Pancreas (tissue), 10 donors: ENCODE results near the gene DLG2. TPM values are rescaled to one million over a fixed set of nuclear protein-coding genes. Genes with fewer than 3 reads are reported as not detected.

ENCODE experiments used
- ATAC-seq, 4 donors: fragments of 200-7000 bp; cut with Tn5 transposase; one replicate each; pipeline versions ENCODE4 v1.8.0 to v1.9.1; 2020; ENCODE audit warnings: mild to moderate bottlenecking in 4 of 4, moderate library complexity in 4 of 4
- DNase-seq, 6 donors: peaks; one replicate each; pipeline ENCODE4 v3.0.0-alpha.2; 2020
- FAIRE-seq: peaks from 2 replicates; lab custom pipeline; 2012; peaks lifted over from hg19 to GRCh38; lab: Jason Lieb, UNC
- H3K27ac ChIP-seq, 4 donors: fragments of 200-600 bp; sonication (generic); 1 replicate in 3 of 4; 2 replicates in 1 of 4; pipeline versions ENCODE4 v1.5.0 to v1.8.0; 2020
- H3K27me3 ChIP-seq, 4 donors: fragments of 200-600 bp; one replicate each; pipeline ENCODE4 v1.8.0; 2021
- H3K36me3 ChIP-seq, 3 donors: fragments of 200-600 bp; sonication (generic) in 1 of 3; one replicate each; pipeline versions ENCODE4 v1.5.0 to v1.8.0; 2020 to 2021
- H3K4me1 ChIP-seq, 3 donors: fragments of 200-600 bp; one replicate each; pipeline ENCODE4 v1.8.0; 2021
- H3K4me3 ChIP-seq, 4 donors: fragments of 200-600 bp; sonication (generic) in 2 of 4; one replicate each; pipeline versions ENCODE4 v1.5.0 to v1.8.0; 2020 to 2021
- H3K9me3 ChIP-seq, 4 donors: fragments of 200-600 bp; one replicate each; pipeline ENCODE4 v1.8.0; 2021
- CTCF ChIP-seq, 4 donors: fragments of 200-600 bp; sonication (generic) in 3 of 4; IDR thresholded peaks; one replicate each; pipeline versions ENCODE4 v1.5.0 to v1.8.0; 2021; ENCODE audit warnings: antibody characterized with exemption in 4 of 4
- WGBS, 2 donors: extraction: QIAGEN DNeasy Blood & Tissue Kit; methylation state at CpG; one replicate each; pipeline ENCODE4 v1.1.7; 2013; 5-methylcytosine and 5-hydroxymethylcytosine counted together
- intact Hi-C, 3 donors: fragments of 100-400 bp; cut with DNase I; formaldehyde crosslinking; loops; one replicate each; pipeline versions ENCODE4 v1.11.1 to v1.14.2; 2022
- polyA plus RNA-seq, 2 donors: library from polyadenylated mRNA; stranded (reverse); fragments of 200-250 nt; gene quantifications; one replicate each; pipeline ENCODE4 v1.2.3, GENCODE V29; 2013
- total RNA-seq, 6 donors: library from RNA; stranded (reverse); fragmentation: NEBNext Ultra II Directional in 4 of 6; extraction: Animal tissue kit (Norgen Biotek cat#: 25700) in 4 of 6; gene quantifications; one replicate each; pipeline versions ENCODE4 v1.2.1 to v1.2.4, GENCODE V29; 2021 to 2023
- donor health status: healthy with polysubstance abuse.
- donor health status: DM: no; HTN: no; CAD: no; lungs with moderate emphysema.
- donor health status: DM: no; HTN: no; CAD: no.
- donor health status: control.
- donor health status: control.
- donor health status: Bipolar disorder and iron deficiency.
- donor health status: DM: yes; HTN: yes; CAD: no.
- donor health status: DM: no; HTN: no; CAD: no.
- donor health status: DM: no; HTN: no; CAD: no.
- donor health status: DM: yes; HTN: yes; CAD: no.

Gene DLG2
- total and polyA plus RNA-seq, 8 donors: 1.2 to 5.4 (median 3.6) TPM

- ATAC-seq (no peak), DNase-seq (peak in 1 of 6 donors; percentile 20), FAIRE-seq (no peak)
- no peak for TF ChIP-seq CTCF (IDR thresholded peaks at IDR 0.05)
- no peaks in the 10 kb centered on the region for H3K36me3 ChIP-seq
- WGBS, 2 donors: 100% methylated on average over 1 of the region's 1 CpG
- no peaks in the 10 kb centered on the region for H3K4me1 ChIP-seq
- no peak overlapping the region for H3K27ac ChIP-seq
- H3K4me3 ChIP-seq: no peak overlapping the region
- H3K27me3 ChIP-seq: no peaks in the 10 kb centered on the region
- intact Hi-C loops: no loop called here
- H3K9me3 ChIP-seq: no peaks in the 10 kb centered on the region
Observed at GRCh38 chr11:83998921-83999320, 1628.2 kb downstream of the DLG2 start.

- DNase-seq (peak in 1 of 6 donors; percentile 16), ATAC-seq (peak in 2 of 4 donors; percentile 42 to 59)
Observed at GRCh38 chr11:83990160-83990733, 1636.9 kb downstream of the DLG2 start.

GRCh38 chr11:83982825-83983224 lies 1644.3 kb downstream of the DLG2 start:
- no peak for ATAC-seq
- FAIRE-seq: no peak

More at GRCh38 chr11:83990160-83990733, 1636.9 kb downstream of the DLG2 start:
- Histone ChIP-seq H3K9me3 (no peaks in the 10 kb centered on the region), H3K27ac (no peak overlapping the region), H3K4me1 (no peaks in the 10 kb centered on the region), H3K27me3 (no peaks in the 10 kb centered on the region), H3K4me3 (no peak overlapping the region), H3K36me3 (no peaks in the 10 kb centered on the region)
- no peak for TF ChIP-seq CTCF (IDR thresholded peaks at IDR 0.05)
- FAIRE-seq: no peak
- WGBS, 2 donors: 42 to 43% methylated on average over 7 of the region's 7 CpGs
- intact Hi-C loops: no loop called here

GRCh38 chr11:83979593-83979992 lies 1647.6 kb downstream of the DLG2 start:
- no peak overlapping the region for H3K4me3 ChIP-seq
- FAIRE-seq (no peak), ATAC-seq (no peak), DNase-seq (no peak)
- WGBS, 2 donors: 81 to 86% methylated on average over 1 of the region's 1 CpG
- H3K27ac ChIP-seq: no peak overlapping the region
- no peaks in the 10 kb centered on the region for H3K36me3 ChIP-seq
- no peaks in the 10 kb centered on the region for H3K4me1 ChIP-seq
- no peaks in the 10 kb centered on the region for H3K27me3 ChIP-seq
- intact Hi-C loops: no loop called here
- no peaks in the 10 kb centered on the region for H3K9me3 ChIP-seq
- TF ChIP-seq CTCF (IDR thresholded peaks at IDR 0.05): no peak

More at GRCh38 chr11:83982825-83983224, 1644.3 kb downstream of the DLG2 start:
- H3K4me3 ChIP-seq: no peak overlapping the region
- WGBS, 2 donors: 90 to 91% methylated on average over 4 of the region's 4 CpGs
- intact Hi-C loops: no loop called here
- H3K27ac ChIP-seq: no peak overlapping the region
- H3K9me3 ChIP-seq: no peaks in the 10 kb centered on the region
- H3K27me3 ChIP-seq: no peaks in the 10 kb centered on the region
- H3K4me1 ChIP-seq: no peaks in the 10 kb centered on the region
- no peak for TF ChIP-seq CTCF (IDR thresholded peaks at IDR 0.05)
- DNase-seq: no peak
- no peaks in the 10 kb centered on the region for H3K36me3 ChIP-seq

GRCh38 chr11:83978942-83979341 lies 1648.2 kb downstream of the DLG2 start:
- DNase-seq: no peak
- H3K9me3 ChIP-seq: no peaks in the 10 kb centered on the region

More at GRCh38 chr11:83978942-83979341, 1648.2 kb downstream of the DLG2 start:
- Histone ChIP-seq H3K4me1 (no peaks in the 10 kb centered on the region), H3K27ac (no peak overlapping the region), H3K27me3 (no peaks in the 10 kb centered on the region), H3K36me3 (no peaks in the 10 kb centered on the region), H3K4me3 (no peak overlapping the region)
- intact Hi-C loops: no loop called here
- no peak for FAIRE-seq
- no peak for ATAC-seq
- TF ChIP-seq CTCF (IDR thresholded peaks at IDR 0.05): no peak
- WGBS, 2 donors: 60% methylated on average over 1 of the region's 1 CpG
